Endothelial cell (in vitro differentiated cells): ENCODE results near the gene TBL1X. TPM values are rescaled to one million over a fixed set of nuclear protein-coding genes. Genes with fewer than 3 reads are reported as not detected.

Source experiments
- DNase-seq: peaks from one replicate; pipeline ENCODE4 v3.0.0; 2021; ENCODE audit warnings: low spot score
- H3K27ac Mint-ChIP-seq: one replicate; pipeline ENCODE4 v1.8.0; 2021; ENCODE audit warnings: mixed read lengths, inconsistent platforms; ENCODE audit not compliant: unreplicated experiment
- H3K27me3 Mint-ChIP-seq: one replicate; pipeline ENCODE4 v1.8.0; 2021; ENCODE audit warnings: mild to moderate bottlenecking, moderate library complexity, mixed read lengths, inconsistent platforms; ENCODE audit not compliant: unreplicated experiment
- H3K36me3 Mint-ChIP-seq: one replicate; pipeline ENCODE4 v1.8.0; 2021; ENCODE audit warnings: mild to moderate bottlenecking, low read depth, mixed read lengths, inconsistent platforms; ENCODE audit not compliant: unreplicated experiment
- H3K4me1 Mint-ChIP-seq: one replicate; pipeline ENCODE4 v1.8.0; 2021; ENCODE audit warnings: mild to moderate bottlenecking, mixed read lengths, inconsistent platforms; ENCODE audit not compliant: unreplicated experiment
- H3K4me3 Mint-ChIP-seq: one replicate; pipeline ENCODE4 v1.8.0; 2021; ENCODE audit warnings: mild to moderate bottlenecking, mixed read lengths, inconsistent platforms; ENCODE audit not compliant: unreplicated experiment
- H3K9me3 Mint-ChIP-seq: one replicate; pipeline ENCODE4 v1.8.0; 2021; ENCODE audit warnings: mixed read lengths, inconsistent platforms; ENCODE audit not compliant: unreplicated experiment
- total RNA-seq: library from RNA; stranded (reverse); fragmentation: NEBNext Ultra II Directional; extraction: Animal tissue kit (Norgen Biotek cat#: 25700); gene quantifications from one replicate; pipeline ENCODE4 v1.2.1, GENCODE V29; 2021; ENCODE audit not compliant: unreplicated experiment
- TF ChIP-seq, protein P1 (sequence below): fragments of 200-600 bp; sonication (generic); IDR thresholded peaks from one replicate; pipeline ENCODE4 v1.5.0; 2021; ENCODE audit warnings: antibody characterized with exemption; ENCODE audit not compliant: unreplicated experiment

Gene TBL1X
- total RNA-seq, 1 donor from 2014 or later, result 19.4 TPM

DNA sequence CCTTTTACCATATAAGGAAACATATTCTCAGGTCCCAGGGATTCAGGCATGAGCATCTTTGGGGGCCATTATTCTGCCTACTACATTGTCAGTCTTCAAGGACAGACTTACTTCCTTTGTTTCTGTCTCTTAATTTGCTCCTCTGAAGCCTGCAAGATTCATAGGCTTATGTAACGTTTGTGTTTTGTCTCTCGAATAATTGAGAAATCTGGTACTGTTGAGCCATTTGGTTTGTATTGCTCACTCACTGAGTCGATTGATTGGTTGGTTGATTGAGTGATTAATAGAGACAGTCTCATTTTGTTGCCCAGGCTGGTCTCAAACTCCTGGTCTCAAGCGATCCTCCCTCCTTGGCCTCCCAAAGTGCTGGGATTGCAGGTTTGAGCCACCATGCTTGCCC, 23.7 kb downstream of the TBL1X start:
- no peak for DNase-seq
- Mint-ChIP-seq H3K4me1 (peaks cover 4% of the 10 kb centered on the region), H3K9me3 (no peaks in the 10 kb centered on the region), H3K27me3 (peaks cover 3% of the 10 kb centered on the region), H3K27ac (no peak overlapping the region), H3K36me3 (no peaks in the 10 kb centered on the region), H3K4me3 (no peak overlapping the region)
- TF ChIP-seq, protein P1, sequence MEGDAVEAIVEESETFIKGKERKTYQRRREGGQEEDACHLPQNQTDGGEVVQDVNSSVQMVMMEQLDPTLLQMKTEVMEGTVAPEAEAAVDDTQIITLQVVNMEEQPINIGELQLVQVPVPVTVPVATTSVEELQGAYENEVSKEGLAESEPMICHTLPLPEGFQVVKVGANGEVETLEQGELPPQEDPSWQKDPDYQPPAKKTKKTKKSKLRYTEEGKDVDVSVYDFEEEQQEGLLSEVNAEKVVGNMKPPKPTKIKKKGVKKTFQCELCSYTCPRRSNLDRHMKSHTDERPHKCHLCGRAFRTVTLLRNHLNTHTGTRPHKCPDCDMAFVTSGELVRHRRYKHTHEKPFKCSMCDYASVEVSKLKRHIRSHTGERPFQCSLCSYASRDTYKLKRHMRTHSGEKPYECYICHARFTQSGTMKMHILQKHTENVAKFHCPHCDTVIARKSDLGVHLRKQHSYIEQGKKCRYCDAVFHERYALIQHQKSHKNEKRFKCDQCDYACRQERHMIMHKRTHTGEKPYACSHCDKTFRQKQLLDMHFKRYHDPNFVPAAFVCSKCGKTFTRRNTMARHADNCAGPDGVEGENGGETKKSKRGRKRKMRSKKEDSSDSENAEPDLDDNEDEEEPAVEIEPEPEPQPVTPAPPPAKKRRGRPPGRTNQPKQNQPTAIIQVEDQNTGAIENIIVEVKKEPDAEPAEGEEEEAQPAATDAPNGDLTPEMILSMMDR, result no peak

DNA sequence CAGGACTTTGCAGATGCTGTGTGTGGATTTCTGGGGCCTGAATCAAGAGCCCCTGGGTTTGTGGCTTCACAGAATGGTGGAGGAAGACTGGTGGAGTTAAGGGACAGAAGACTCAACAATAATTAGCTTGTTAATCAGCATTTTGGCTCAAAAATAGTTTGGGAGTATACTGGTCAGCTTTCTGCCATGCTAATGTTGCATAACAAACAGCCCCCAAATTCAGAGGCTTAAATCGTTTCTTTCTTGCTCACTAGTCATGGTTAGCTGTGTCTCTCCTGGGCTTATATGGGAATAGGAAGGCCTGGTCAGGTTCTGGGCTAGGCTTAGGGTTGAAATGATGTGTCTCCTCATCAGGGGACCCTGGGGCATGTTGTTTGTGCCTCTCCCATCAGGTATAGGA, 24.4 kb downstream of the TBL1X start:
- Mint-ChIP-seq H3K9me3 (no peaks in the 10 kb centered on the region), H3K4me1 (peaks cover 4% of the 10 kb centered on the region), H3K36me3 (no peaks in the 10 kb centered on the region), H3K27me3 (peaks cover 3% of the 10 kb centered on the region), H3K27ac (no peak overlapping the region), H3K4me3 (no peak overlapping the region)
- TF ChIP-seq, protein P1, result no peak
- DNase-seq, result no peak

DNA sequence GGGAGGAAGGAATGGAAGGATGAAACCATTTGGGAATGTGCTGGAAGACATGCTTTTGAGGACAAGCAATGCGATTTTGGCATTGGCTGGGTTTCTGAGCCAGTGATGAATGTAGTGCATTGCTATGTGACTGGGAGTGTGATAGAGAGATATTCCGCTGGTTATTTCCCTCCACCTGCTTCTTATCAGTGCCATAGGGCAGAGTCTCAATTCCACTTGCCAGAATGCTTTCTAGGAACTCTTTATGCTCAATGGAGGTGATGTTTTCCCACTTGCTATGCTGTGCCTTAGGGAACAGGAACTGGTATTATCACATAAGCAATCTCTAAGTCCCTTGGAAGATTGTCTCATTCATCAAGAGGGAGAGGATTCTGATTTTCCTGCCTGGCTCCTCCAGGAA, 28.0 kb downstream of the TBL1X start:
- no peaks in the 10 kb centered on the region for H3K9me3 Mint-ChIP-seq
- DNase-seq, result no peak
- H3K36me3 Mint-ChIP-seq, result no peaks in the 10 kb centered on the region
- TF ChIP-seq, protein P1, result no peak
- peaks cover 4% of the 10 kb centered on the region for H3K4me1 Mint-ChIP-seq
- H3K4me3 Mint-ChIP-seq, result no peak overlapping the region
- peaks cover 3% of the 10 kb centered on the region for H3K27me3 Mint-ChIP-seq
- no peak overlapping the region for H3K27ac Mint-ChIP-seq

DNA sequence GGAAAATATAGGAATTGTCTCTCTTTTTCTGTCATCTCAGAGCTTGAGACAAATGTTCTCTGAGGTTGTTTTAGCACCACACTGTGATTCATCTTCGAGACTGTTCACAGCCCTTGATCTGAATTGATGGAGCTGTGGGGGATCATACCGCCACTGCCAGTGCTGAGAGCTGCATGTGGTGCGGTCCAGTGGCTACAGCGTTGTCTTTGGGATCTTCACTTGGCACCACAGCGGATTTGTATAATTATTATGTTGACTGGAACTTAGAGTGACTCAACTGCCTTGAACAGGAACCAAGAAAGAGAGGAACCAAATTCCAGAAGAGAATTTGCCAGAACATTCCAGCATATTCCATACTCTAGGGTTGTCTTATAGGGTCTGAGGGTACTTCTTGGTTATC, 29.1 kb downstream of the TBL1X start:
- no peak overlapping the region for H3K27ac Mint-ChIP-seq
- TF ChIP-seq, protein P1, result no peak
- H3K4me3 Mint-ChIP-seq, result no peak overlapping the region
- no peaks in the 10 kb centered on the region for H3K9me3 Mint-ChIP-seq
- no peak for DNase-seq
- H3K27me3 Mint-ChIP-seq, result peaks cover 3% of the 10 kb centered on the region
- H3K4me1 Mint-ChIP-seq, result peaks cover 4% of the 10 kb centered on the region
- no peaks in the 10 kb centered on the region for H3K36me3 Mint-ChIP-seq

DNA sequence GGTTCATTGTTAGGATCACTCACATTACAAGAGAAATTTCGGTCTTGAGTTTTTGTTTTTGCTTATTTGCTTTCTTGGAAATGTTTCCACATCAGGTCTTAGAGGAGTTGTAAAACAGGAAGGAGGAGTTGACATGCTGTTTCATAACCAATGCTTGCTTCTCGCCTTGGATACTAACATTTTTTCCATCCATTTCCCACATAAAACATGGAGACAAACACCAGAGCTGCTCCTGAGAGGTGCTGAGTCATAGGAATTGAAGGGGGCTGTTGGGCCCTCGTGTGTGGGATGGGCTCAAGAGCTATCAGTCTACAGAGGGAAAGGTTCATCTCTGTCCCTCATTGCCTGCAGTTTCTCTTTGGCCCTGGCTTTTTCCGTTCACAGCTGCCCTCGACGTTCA, 29.9 kb downstream of the TBL1X start:
- Mint-ChIP-seq H3K27me3 (peaks cover 3% of the 10 kb centered on the region), H3K27ac (no peak overlapping the region), H3K36me3 (no peaks in the 10 kb centered on the region), H3K9me3 (no peaks in the 10 kb centered on the region), H3K4me1 (peaks cover 4% of the 10 kb centered on the region), H3K4me3 (no peak overlapping the region)
- no peak for DNase-seq
- TF ChIP-seq, protein P1, result no peak
